ENCODE measurements around the gene LILRA6. TPM values are rescaled to one million over a fixed set of nuclear protein-coding genes. Genes with fewer than 3 reads are reported as not detected.
"Not testable (repeated sequence)": the region's sequence is repeated elsewhere in the genome, so short reads cannot be mapped to it uniquely, and the experiment has no call there.

LILRA6 gene
- total and polyA plus RNA-seq, 2 of the 8 experiments (the other 6 are each of a cell fraction or from before 2014, with no cell fraction given), result not detected

DNA sequence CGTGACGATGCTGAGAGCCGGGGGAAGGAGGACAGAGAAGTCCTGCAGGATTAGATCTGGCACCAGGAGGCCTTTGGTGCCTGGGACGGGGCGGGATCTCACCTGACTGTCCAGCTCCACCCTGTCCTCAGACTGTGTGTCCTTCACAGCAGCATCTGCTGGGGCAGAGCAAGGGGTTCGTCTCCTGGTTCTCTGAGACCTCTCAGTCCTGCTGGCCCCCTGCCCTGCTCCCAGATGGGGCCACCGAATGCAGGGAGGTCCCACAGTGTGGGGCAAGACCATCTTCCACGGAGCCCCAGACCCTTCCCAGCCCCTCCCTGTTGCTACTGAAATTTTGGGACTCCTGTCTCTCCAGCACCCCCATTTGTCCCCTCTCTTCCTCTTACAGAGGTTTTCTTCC lies 24.3 kb downstream of the LILRA6 start (continued):
- TF ChIP-seq FOSL1 (IDR thresholded peaks at IDR 0.05; ENCODE audit: insufficient read depth, low read depth, low read length), result no peak

DNA sequence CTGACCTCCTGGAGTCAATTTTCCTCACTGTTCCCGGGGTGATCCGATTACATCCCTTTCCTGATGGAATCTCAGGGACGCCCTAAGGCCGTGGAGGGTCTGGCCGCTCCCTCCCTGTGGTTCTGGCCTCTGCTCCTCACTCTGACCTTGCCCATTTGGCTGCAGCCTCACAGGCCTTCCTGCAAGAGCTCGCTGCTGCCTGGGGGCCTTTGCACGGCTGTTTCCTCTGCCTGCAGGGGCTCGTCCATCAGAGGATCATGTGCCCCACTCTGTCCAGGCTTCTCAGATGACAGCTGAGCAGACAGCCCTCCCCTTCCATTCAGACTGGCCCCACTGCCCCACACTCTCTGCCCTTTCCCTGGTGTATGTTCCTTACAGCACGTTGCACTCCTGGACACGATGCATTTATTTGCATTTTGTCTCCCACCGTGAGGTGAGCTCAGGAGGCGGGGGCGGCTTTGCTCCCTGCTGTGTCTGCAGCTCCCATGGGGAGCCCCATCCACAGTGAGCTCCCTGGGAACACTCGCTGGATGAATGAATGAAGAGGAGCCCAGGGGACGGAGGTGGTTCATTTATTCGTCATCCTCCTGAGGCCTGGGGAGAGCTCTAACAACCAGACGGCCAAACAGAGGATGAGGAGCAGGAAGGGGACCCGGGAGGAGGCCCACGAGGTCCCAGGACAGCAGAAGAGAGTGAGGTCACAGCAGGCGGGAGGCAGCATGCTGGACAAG lies 24.9 kb downstream of the LILRA6 start:
- H4K91ac ChIP-seq (replicated peaks; ENCODE audit: insufficient read length, low read length); DNase-seq (ENCODE audit: low read depth in 1 of 2, low spot score in 2 of 2); H3K9me3 ChIP-seq (ENCODE audit: insufficient read depth in 2 of 2, low read depth in 1 of 2, low read length in 1 of 2); H3K23me2 ChIP-seq (ENCODE audit: low read depth, low read length); H3K56ac ChIP-seq (replicated peaks; ENCODE audit: insufficient read length, low read depth, low read length); H3K79me2 ChIP-seq (ENCODE audit: control insufficient read depth in 1 of 2, insufficient read depth in 2 of 2, low read length in 2 of 2); H2BK120ac ChIP-seq (replicated peaks; ENCODE audit: low read depth, low read length); H2BK15ac ChIP-seq (ENCODE audit: low read length); H3K27me3 ChIP-seq (replicated peaks in 1 of 4; ENCODE audit: control insufficient read depth in 3 of 4, extremely low read depth in 1 of 4, insufficient read depth in 3 of 4, low read length in 3 of 4); H2BK20ac ChIP-seq (ENCODE audit: low read length); H2BK5ac ChIP-seq (ENCODE audit: low read depth, low read length); H3K18ac ChIP-seq (ENCODE audit: extremely low read depth, low read length); H3K4me2 ChIP-seq (ENCODE audit: insufficient read depth in 1 of 2, low read depth in 2 of 2, low read length in 2 of 2); CTCF ChIA-PET (ENCODE audit: partially characterized antibody); H3K79me1 ChIP-seq (ENCODE audit: low read depth, low read length); H4K20me1 ChIP-seq (replicated peaks in 1 of 2; ENCODE audit: control insufficient read depth in 1 of 2, insufficient read depth in 2 of 2, low read length in 2 of 2); H2BK12ac ChIP-seq (ENCODE audit: low read depth, low read length); H3K23ac ChIP-seq (ENCODE audit: insufficient read length); H3K9ac ChIP-seq (replicated peaks in 1 of 4; ENCODE audit: extremely low read depth in 1 of 4, low read depth in 3 of 4, low read length in 3 of 4); H4K5ac ChIP-seq (ENCODE audit: insufficient read length, low read depth, low read length); H3K4ac ChIP-seq (replicated peaks; ENCODE audit: insufficient read length, low read depth, low read length); H3K36me3 ChIP-seq (ENCODE audit: control insufficient read depth in 2 of 4, insufficient read depth in 4 of 4, low read length in 3 of 4); FAIRE-seq; H3K27ac ChIP-seq (ENCODE audit: low read depth, low read length); H3K4me1 ChIP-seq (replicated peaks in 1 of 4; ENCODE audit: control insufficient read depth in 3 of 4, insufficient read depth in 4 of 4, low read length in 3 of 4); H3K4me3 ChIP-seq (ENCODE audit: extremely low read depth in 1 of 4, insufficient read depth in 2 of 4, low read depth in 3 of 4, low read length in 4 of 4); H2AK5ac ChIP-seq (ENCODE audit: low read depth, low read length); H4K8ac ChIP-seq (ENCODE audit: extremely low read depth, insufficient read depth, low read length); H2AFZ ChIP-seq (ENCODE audit: low read length); H3K14ac ChIP-seq (ENCODE audit: insufficient read length): not testable (repeated sequence)
- 84% methylated on average over 9 of the region's 20 CpGs; no CpG with 5 or more reads in 1 of the 2 experiments for WGBS, 2 experiments (ENCODE audit: extremely low coverage in 1 of 2, insufficient coverage in 1 of 2, insufficient read length in 1 of 2, insufficient replicate concordance in 2 of 2, low coverage in 1 of 2, low lambda C conversion rate in 2 of 2, missing lambda C conversion rate in 1 of 2)
- POLR2A ChIA-PET (ENCODE audit: partially characterized antibody), result interaction anchor here (2.9 to 23.4 kb wide), 2 partner anchors 11 to 28 kb away, joined by 34 to 909 read pairs; partner anchors contain the start of genes MBOAT7, RPS9 and TSEN34
